H54 (cell line): ENCODE measurements around the gene MTFP1.

Source experiments
- DNase-seq: peaks from one replicate; pipeline ENCODE4 v3.0.0; 2011; ENCODE audit warnings: low spot score, mixed read lengths; ENCODE audit not compliant: insufficient read length
- FAIRE-seq: peaks from 3 replicates; lab custom pipeline; 2011; peaks lifted over from hg19 to GRCh38; lab: Jason Lieb, UNC
- POLR2A ChIP-seq: IDR thresholded peaks from 2 replicates; pipeline ENCODE4 v1.6.1; 2011; ENCODE audit warnings: low read depth, mild to moderate bottlenecking, low read length

The MTFP1 gene

DNA sequence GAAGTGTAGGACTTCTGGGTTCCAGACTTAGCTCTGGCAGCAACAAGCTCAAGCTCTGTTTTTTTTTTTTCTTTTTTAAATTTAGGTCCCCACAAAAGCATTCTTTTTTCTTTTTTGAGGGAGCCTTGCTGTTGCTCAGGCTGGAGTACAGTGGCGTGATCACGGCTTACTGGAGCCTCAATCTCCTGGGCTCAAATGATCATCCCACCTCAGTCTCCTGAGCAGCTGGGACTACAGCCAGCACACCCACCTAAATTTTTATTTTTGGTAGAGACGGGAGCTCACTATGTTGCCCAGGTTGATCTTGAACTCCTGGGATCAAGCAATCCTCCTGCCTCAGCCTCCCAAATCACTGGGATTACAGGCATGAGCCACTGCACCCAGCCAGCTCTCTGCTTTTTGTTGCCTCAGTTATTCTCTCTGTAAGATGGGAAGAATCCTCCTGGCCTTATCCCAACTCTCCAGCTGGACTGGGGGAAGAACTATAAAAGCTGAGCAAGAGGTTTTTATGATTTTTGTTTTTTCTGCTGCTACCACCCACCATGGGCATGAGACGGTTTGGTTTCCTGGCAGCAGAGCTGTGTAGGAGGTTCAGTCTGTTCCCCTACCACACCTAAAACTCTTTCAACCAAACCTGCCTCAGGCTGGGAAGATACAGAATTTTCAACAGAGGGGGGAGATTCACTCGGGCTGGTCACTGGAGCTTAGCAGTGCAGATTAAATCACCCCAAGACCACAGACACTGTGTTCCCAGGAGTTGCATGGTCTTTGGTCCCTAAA is 11.6 kb upstream of the MTFP1 start:
- no peak for DNase-seq

DNA sequence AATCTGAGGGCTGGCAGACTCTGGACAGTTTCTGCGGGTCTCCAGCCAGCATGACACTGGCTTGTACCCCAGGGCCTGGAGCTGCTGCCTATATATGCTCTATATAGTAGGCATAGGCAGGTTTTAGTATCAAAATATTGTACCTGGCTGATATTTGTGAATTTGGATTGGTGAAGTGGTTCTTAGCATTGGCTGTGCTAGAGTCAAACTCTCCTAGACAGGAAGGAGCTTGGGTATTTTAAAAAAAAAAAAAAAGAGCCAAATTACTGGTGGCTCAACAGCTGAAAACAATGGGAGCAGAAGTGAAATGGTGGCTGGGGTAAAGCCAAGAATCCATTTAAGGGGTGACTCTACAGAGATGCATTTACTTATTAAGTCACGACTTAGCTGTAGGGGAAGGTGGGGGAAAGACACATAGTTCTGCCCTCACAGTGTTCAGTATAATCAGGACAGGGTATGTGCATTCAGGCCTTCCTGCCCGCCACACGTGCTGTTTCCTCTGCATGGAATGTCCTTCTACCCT is 11.0 kb upstream of the MTFP1 start:
- no peak for DNase-seq
- no peak for FAIRE-seq
- TF ChIP-seq POLR2A: no peak

More for the DNA sequence above, 11.6 kb upstream of the MTFP1 start:
- no peak for FAIRE-seq
- no peak for TF ChIP-seq POLR2A

- FAIRE-seq (no peak), DNase-seq (no peak)
- TF ChIP-seq POLR2A: no peak
Measured at GRCh38 chr22:30416403-30416802, 9.2 kb upstream of the MTFP1 start.

GRCh38 chr22:30416837-30417236 is 8.7 kb upstream of the MTFP1 start:
- DNase-seq (no peak), FAIRE-seq (no peak)
- no peak for TF ChIP-seq POLR2A

DNA sequence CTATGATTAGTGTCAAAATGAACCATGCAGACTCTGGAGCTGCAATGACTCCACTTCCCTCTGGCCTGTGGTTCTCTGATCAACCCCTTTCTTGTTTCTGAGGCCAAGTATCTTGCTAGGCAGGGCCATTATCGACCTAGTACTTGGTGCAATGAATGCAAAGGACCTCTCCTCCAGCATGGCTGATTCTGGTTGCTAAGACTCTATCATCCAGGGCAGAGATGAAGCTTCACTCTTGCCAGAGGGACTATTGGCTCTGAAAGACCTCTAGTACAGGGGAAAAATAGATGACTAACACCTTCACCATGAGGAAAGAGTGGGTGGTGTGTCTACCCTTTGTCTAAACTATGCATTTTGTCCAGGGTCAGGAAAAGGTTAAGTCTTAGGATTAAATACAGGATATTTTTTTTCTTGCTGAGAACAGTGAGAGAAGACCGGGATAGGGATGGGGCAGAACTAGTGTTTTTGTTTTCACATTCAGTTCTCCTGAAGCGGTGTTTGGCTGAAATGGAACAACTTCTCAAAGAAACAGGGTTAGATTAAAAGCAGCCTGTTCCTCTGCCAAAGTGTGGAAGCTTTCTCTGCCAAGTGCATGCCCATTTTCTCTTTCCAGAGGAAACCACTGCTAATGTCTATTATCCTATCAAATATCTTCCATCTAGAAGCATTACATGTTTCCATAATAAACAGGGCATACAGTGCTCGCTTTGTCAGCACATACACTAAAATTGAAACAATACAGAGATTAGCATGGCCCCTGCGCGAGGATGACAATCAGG is 5.0 kb upstream of the MTFP1 start:
- DNase-seq: no peak
- FAIRE-seq: peak; percentile 43
- TF ChIP-seq POLR2A: no peak

DNA sequence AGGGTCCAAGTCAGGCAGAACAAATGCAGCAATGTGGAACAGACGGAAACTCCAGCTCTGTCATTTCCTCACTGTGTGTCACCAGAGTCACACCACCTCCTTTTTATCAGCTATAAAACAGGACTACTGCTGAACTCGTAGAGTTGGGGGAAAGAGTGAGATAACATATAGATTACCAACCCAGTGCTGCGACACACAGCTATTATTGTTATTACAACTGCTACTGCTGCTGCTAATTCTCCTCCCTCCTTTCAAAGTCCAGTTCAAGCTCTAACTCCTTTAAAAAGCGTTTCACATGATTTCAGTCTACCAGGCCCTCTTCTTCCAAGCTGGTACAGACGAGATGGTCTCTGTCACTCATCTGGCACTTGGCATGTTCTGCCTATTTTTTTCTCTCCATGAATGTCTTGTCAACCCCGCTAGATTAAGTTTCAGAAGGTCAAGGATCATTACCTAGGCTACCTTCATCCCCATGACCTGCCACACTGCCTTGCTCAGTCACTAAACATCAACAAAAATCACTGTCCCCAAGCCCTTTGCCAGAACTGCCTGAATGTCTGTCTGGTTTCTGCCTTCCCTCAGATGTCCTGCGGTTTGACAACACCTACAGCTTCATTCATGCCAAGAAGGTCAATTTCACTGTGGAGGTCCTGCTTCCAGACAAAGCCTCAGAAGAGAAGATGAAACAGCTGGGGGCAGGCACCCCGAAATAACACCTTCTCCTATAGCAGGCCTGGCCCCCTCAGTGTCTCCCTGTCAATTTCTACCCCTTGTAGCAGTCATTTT is 3.7 kb upstream of the MTFP1 start:
- TF ChIP-seq POLR2A: no peak
- no peak for DNase-seq
- FAIRE-seq: no peak

DNA sequence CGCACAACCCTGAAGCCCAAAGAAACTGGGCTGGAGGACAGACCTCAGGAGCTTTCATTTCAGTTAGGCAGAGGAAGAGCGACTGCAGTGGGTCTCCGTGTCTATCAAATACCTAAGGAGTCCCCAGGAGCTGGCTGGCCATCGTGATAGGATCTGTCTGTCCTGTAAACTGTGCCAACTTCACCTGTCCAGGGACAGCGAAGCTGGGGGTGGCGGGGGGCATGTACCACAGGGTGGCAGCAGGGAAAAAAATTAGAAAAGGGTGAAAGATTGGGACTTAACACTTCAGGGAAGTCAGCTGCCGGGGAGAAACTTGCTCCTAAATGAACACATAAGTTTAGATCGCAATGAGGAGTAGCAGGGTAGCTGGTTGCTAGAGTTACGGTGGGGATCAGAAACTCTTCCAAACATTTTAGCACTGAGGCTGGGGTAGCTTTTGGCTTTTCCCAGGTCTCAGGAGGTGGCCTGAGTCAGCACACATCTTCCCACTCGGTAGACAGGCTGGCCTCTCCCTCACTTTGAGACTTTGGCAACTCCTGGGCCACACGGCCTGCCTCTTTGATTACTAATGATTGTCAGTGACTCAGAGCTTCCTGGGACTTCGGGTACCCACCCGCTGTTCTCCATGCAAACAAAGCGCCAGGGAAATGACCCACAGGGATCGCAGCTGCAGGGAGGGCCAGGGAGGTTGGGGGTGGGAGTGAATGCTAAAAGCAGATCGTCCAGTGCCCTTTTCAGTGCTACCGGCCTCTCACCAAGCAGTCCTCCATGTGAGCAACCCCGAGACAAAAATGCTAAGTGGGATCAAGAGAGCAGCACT is 2.9 kb upstream of the MTFP1 start:
- DNase-seq: no peak
- TF ChIP-seq POLR2A: no peak
- peak; percentile 61 for FAIRE-seq

GRCh38 chr22:30423301-30423958 is 2.1 kb upstream of the MTFP1 start:
- FAIRE-seq (no peak), DNase-seq (no peak)
- peak; percentile 14; the same call in 1 of the 2 replicates for TF ChIP-seq POLR2A

GRCh38 chr22:30423959-30424533 is 1.5 kb upstream of the MTFP1 start:
- DNase-seq: peak; percentile 72
- peak; percentile 27; the same call in 1 of the 2 replicates for TF ChIP-seq POLR2A
- FAIRE-seq: no peak

DNA sequence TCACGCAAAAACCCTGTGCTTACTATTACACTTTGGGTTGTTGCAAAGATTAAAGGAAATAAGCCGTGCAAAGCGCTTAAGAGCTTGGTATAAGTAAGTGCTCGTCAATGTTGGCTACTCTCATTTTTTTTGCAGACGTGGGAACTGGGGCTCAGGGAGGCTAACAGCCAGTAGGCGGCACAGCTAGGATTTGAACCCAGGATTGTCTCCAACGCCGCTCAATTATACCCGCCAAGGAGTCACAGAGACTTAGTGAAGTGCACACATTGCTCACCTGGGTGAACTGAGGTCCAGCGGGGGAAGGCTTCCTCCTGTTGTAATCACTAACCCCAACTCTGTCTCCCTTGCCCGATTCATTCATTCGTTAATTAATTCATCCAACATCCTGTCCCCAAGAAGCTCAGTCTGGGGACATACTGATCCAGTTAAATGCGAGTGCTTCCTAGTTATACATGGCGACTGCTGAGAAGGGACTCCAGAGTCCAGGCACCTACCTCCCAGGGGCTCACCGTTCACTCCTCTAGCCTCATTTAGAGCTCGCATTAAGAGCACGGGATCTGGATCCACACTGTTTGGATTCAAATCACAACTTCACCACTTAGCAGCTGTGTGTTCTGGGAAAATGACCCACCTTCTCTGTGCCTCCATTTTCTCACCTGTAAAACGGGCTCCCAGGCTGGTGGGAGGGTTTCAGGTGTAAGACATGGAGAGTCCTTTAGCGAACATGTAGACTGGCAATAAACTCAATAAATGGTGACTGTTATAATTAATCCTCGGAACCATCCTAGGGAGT is 838 bp upstream of the MTFP1 start:
- no peak for FAIRE-seq
- no peak for DNase-seq
- TF ChIP-seq POLR2A: no peak

- no peak for TF ChIP-seq POLR2A
- FAIRE-seq: no peak
- no peak for DNase-seq
Measured at GRCh38 chr22:30425327-30425615, 297 bp upstream of the MTFP1 start.
